BLaER1 treated with 17β-estradiol and CSF1 and Interleukin-3, amounts not matched to agents 10 nM and 100 nM (cell line): Measurements from ENCODE around the gene IQCB1.

Experiments
- H3K27ac ChIP-seq, 11 experiments: shearing (Covaris generic); formaldehyde crosslinking; 2 replicates each; pipeline ENCODE4 v1.8.1; 2022
- H3K27me3 ChIP-seq, 11 experiments: shearing (Covaris generic); formaldehyde crosslinking; 2 replicates each; pipeline ENCODE4 v1.8.1; 2022
- H3K36me3 ChIP-seq, 11 experiments: shearing (Covaris generic); formaldehyde crosslinking; 2 replicates each; pipeline ENCODE4 v1.8.1; 2022
- H3K4me1 ChIP-seq, 10 experiments: shearing (Covaris generic); formaldehyde crosslinking; 2 replicates each; pipeline ENCODE4 v1.8.1; 2022
- H3K4me2 ChIP-seq, 11 experiments: shearing (Covaris generic); formaldehyde crosslinking; 2 replicates each; pipeline ENCODE4 v1.8.1; 2022
- H3K4me3 ChIP-seq, 10 experiments: shearing (Covaris generic); formaldehyde crosslinking; 2 replicates each; pipeline ENCODE4 v1.8.1; 2022
- H3K9ac ChIP-seq, 11 experiments: shearing (Covaris generic); formaldehyde crosslinking; 2 replicates each; pipeline ENCODE4 v1.8.1; 2022
- H3K9me3 ChIP-seq, 11 experiments: shearing (Covaris generic); formaldehyde crosslinking; replicated peaks in 1 of 11; 2 replicates each; pipeline ENCODE4 v1.8.1; 2022
- H4K20me1 ChIP-seq, 11 experiments: shearing (Covaris generic); formaldehyde crosslinking; 2 replicates each; pipeline ENCODE4 v1.8.1; 2022
- Cebpa-rat ChIP-seq, 11 experiments: shearing (Covaris generic); IDR thresholded peaks; 2 replicates each; pipeline ENCODE4 v1.8.1; 2022

IQCB1 gene

GRCh38 chr3:121722411-121722810 is 112.4 kb downstream of the IQCB1 start:
- peaks cover 0 to 12% (median 4%) of the 10 kb centered on the region in 11 experiments; a peak in 8 of 22 replicates for H3K9me3 ChIP-seq
- peaks cover 83 to 98% (median 94%) of the 10 kb centered on the region in 11 experiments for H3K36me3 ChIP-seq
- peaks cover 0 to 16% (median 5%) of the 10 kb centered on the region in 10 experiments; a peak in 9 of 20 replicates for H3K4me1 ChIP-seq
- H3K27me3 ChIP-seq: no peaks in the 10 kb centered on the region
- no peak overlapping the region for H3K9ac ChIP-seq
- H3K4me2 ChIP-seq: no peak overlapping the region
- H3K27ac ChIP-seq: no peak overlapping the region
- no peaks in the 10 kb centered on the region for H4K20me1 ChIP-seq
- no peak overlapping the region for H3K4me3 ChIP-seq
- no peak for TF ChIP-seq Cebpa-rat (IDR thresholded peaks at IDR 0.05)

- Histone ChIP-seq H3K4me3 (no peak overlapping the region), H3K4me2 (no peak overlapping the region), H3K9ac (no peak overlapping the region), H3K27me3 (no peaks in the 10 kb centered on the region), H3K9me3 (peaks cover 0 to 12% (median 4%) of the 10 kb centered on the region in 11 experiments; a peak in 8 of 22 replicates), H3K4me1 (peaks cover 0 to 15% (median 5%) of the 10 kb centered on the region in 10 experiments; a peak in 9 of 20 replicates), H4K20me1 (no peaks in the 10 kb centered on the region), H3K36me3 (peaks cover 90 to 100% (median 98%) of the 10 kb centered on the region in 11 experiments), H3K27ac (no peak overlapping the region)
- TF ChIP-seq Cebpa-rat (IDR thresholded peaks at IDR 0.05): no peak
These were observed 114.7 kb downstream of the IQCB1 start for GRCh38 chr3:121720163-121720562.
